Sciatic nerve (tissue), 2 donors: Measurements from ENCODE around the gene ARHGAP8. TPM values are rescaled to one million over a fixed set of nuclear protein-coding genes. Genes with fewer than 3 reads are reported as not detected.

Experiments used
- ATAC-seq: fragments of 200-7000 bp; cut with Tn5 transposase; one replicate; pipeline ENCODE4 v1.9.1; 2020; ENCODE audit warnings: mild to moderate bottlenecking, moderate library complexity
- DNase-seq: peaks from one replicate; pipeline ENCODE4 v3.0.0-alpha.2; 2020; ENCODE audit warnings: low spot score
- intact Hi-C: fragments of 100-400 bp; cut with DNase I; formaldehyde crosslinking; loops from one replicate; pipeline ENCODE4 v1.14.2; 2022
- total RNA-seq: library from RNA; stranded (reverse); fragmentation: NEBNext Ultra II Directional; extraction: Animal tissue kit (Norgen Biotek cat#: 25700); gene quantifications from one replicate; pipeline ENCODE4 v1.2.1, GENCODE V29; 2021
- donor health status: DM: no; HTN: no; CAD: no.
- donor health status: DM: no; HTN: no; CAD: no.

The ARHGAP8 gene
- total RNA-seq, 1 donor from 2014 or later = 17.3 TPM

GRCh38 chr22:44862981-44863860, 110.8 kb downstream of the ARHGAP8 start:
- ATAC-seq (no peak), DNase-seq (no peak)
- intact Hi-C loops = no loop called here

GRCh38 chr22:44865193-44866057, 113.0 kb downstream of the ARHGAP8 start:
- ATAC-seq (no peak), DNase-seq (no peak)
- intact Hi-C loops = no loop called here

- no peak for DNase-seq
- ATAC-seq = no peak
- intact Hi-C loops = no loop called here
Observed at GRCh38 chr22:44869196-44869595, 116.8 kb downstream of the ARHGAP8 start.

DNA sequence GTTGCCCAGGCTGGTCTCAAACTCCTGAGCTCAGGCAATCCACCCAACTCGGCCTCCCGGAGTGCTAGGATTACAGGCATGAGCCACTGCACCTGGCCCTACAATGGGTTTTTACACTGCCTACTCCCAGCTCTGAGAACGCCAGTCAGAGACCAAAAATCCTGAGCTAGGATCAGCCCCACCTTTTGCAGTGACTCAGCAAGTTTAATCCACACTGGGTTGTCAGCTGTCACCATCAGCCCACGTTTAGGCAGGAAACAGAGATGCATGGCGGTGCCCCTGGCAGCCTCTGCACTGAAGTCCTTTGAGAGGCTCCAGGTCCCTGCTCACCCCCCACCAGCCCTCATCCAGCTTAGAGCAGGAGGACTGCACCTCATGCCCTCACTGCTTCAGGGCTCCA, 117.6 kb downstream of the ARHGAP8 start:
- no peak for ATAC-seq
- intact Hi-C loops = no loop called here

GRCh38 chr22:44871782-44872181, 119.4 kb downstream of the ARHGAP8 start:
- DNase-seq (no peak), ATAC-seq (no peak)
- intact Hi-C loops = no loop called here

More for the DNA sequence above, 117.6 kb downstream of the ARHGAP8 start:
- DNase-seq = no peak

DNA sequence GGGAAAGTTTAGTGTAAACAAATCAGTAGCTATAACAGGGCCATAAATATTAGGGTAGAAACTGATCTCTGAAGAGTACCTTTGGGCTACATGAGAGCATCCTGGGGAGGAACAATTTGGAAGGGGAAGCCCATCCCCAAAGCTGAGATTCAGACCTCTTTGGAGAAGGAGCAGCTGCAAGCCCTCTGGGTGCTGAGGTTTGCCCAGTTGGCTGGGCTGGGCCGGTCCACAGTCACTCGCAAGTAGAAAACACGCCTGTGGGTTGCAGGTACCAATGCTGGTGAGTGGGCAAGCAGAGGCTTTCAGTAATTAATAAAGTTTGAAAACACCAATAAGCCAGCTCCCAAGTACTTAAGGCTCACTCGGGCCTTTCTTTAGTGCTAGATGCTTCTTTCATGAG, 124.5 kb downstream of the ARHGAP8 start:
- intact Hi-C loops = no loop called here
- DNase-seq (no peak), ATAC-seq (no peak)

- ATAC-seq = no peak
- intact Hi-C loops = no loop called here
- no peak for DNase-seq
Observed at GRCh38 chr22:44878483-44879300, 126.3 kb downstream of the ARHGAP8 start.

DNA sequence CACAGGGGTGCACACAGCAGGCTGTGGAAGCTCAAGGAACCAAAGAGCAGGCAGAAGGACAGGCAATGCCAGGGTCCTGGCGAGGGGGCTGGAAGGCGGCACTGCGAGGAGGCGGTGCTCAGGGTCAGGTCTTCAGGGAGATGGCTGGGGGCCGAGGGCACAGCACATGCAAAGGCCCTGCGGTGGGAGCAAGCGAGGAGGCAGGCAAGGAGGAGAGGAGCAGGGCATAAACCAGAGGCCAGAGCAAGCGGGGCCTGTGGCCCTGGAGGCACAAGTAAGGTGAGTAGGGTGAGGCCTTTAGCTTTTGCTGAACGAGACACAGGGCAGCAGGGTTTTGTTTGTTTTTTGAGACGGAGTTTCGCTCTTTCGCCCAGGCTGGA, 126.9 kb downstream of the ARHGAP8 start:
- ATAC-seq (no peak), DNase-seq (no peak)
- intact Hi-C loops = no loop called here

GRCh38 chr22:44880610-44881290, 128.4 kb downstream of the ARHGAP8 start:
- intact Hi-C loops = no loop called here
- ATAC-seq = no peak
- peak; percentile 27 for DNase-seq

- ATAC-seq (no peak), DNase-seq (peak; percentile 37)
- intact Hi-C loops = no loop called here
Observed at GRCh38 chr22:44881624-44882023, 129.2 kb downstream of the ARHGAP8 start.

DNA sequence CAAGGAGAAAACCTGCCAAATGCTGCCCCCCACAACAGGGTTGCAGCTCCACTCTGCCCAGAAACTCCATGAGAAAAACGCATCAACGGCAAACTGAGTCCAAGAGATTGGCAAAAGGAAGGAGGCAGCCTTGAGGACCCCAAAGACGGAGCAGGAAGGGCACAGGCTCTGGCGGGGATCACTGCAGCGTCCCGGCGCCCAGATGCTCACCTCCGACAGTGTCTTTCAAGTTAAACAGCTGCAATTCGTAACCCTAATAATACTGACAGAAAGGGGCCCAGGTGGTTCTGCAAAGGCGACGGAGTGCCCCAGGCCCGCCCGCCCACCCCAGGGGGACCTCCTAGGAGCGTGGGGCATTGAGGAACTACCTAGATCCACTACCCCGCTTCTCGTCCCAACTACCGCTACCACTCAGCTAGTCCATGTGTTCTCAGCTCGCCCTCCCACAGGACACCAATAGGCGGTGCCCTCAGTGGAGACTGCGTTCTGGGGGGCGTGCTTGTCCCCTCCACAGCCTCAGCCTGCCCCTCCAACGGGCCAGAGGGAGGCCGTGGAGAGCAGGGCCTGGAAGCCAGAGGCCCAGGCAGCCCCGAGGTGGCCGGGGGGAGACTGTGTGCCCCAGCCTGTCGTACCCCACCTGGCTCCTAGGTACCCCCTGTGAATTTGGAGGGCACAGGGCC, 130.0 kb downstream of the ARHGAP8 start:
- DNase-seq (peak; percentile 27), ATAC-seq (no peak)
- intact Hi-C loops = no loop called here

DNA sequence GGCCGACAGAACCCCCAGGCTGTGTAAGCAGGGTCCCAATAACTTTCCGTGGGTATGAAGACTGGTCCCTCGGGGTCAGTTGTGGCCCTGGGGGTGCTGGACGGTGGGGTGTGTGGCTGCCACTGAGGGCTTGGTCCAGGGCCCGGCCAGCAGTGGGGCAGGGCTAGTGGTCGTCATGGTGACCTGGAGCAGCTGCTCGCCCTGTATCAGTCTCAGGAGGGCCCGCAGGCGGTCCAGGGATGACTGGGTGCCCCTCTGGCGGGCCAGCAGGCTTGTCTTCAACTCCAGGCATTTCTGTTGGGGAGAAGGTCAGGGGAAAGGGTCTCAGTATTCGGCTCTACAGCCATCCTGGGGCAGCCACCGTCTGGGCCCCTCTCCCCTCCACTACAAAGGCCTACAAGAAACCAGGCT, 130.6 kb downstream of the ARHGAP8 start:
- intact Hi-C loops = no loop called here
- ATAC-seq (no peak), DNase-seq (peak; percentile 33)

- intact Hi-C loops = no loop called here
- DNase-seq (no peak), ATAC-seq (no peak)
Observed at GRCh38 chr22:44884562-44884961, 132.2 kb downstream of the ARHGAP8 start.

DNA sequence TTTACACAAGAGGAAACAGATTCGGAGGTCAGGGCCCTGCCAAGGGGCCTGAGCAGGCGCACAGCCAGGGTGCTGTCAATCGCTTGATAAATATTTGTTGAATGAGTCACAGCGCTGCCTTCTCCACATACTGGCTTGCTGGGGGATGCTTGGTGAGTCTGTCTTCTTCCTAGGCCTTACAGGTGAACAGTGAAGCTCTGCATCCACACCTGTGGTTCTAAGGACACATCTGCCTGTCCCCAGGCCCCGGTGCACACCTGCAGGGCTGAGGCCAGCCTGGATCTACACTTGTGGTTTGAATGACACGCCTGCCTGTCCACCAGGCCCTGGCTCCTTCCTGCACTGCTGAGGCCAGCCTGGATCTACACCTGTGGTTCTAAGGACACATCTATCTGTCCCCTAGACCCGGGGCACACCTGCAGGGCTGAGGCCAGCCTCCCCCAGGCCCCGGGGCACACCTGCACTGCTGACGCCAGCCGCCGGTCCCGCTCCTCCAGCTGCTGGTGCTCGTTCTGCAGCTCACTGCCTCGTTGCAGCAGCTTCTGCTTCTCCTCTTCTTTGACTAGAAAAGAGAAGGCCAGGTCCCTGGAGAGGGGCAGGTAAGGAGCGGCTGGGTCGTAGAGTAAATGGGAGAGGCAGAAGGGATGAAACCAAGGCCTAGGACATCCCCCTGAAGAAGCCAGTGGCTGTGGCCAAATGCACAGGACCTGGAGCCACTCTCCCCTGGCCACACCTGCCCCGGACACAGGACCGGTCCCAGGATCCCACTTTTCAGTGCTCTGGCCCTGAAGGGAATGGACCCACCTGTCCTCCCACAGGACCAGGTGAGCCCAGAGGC, 132.8 kb downstream of the ARHGAP8 start:
- intact Hi-C loops = no loop called here
- ATAC-seq = no peak
- DNase-seq = peak; percentile 51

GRCh38 chr22:44885806-44886360, 133.5 kb downstream of the ARHGAP8 start:
- ATAC-seq = no peak
- DNase-seq = peak; percentile 30
- intact Hi-C loops = no loop called here

DNA sequence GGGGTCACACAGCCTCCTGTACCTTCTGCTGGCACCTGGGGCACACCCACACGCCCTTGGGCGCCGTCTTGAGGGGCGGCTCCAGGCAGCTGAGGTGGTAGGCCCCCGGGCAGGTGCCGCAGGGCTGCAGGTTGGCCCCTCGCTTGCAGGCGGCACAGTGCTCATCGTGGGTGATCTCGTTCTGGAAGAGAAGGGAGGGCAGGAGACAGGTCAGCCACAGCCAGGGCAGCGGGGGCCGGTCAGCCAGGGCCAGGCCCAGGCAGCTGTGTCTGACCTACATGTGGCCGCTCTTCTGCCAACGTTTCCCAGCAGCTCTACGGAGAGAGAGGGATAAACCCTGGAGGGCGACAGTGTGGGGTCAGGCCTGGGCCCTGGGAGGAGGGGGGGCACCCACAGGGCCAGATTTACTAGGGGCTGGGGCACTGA, 135.6 kb downstream of the ARHGAP8 start:
- peak; percentile 35 for DNase-seq
- intact Hi-C loops = no loop called here
- ATAC-seq = no peak
